AG04450 (cell line): Measurements from ENCODE around the gene ADAMTSL2. TPM values are rescaled to one million over a fixed set of nuclear protein-coding genes. Genes with fewer than 3 reads are reported as not detected.

Experiments
- CTCF ChIA-PET: fragments of 300-600, 350-600 bp; formaldehyde crosslinking; extraction: SDS; loops from one replicate; lab custom pipeline; 2022; ENCODE audit warnings: antibody characterized with exemption, inconsistent platforms; lab: Charles Lee
- POLR2A ChIA-PET: fragments of 350-600 bp; formaldehyde crosslinking; extraction: SDS; loops from one replicate; lab custom pipeline; 2021; ENCODE audit warnings: antibody characterized with exemption, inconsistent platforms; lab: Yijun Ruan, JAX
- DNase-seq: peaks from one replicate; pipeline ENCODE4 v3.0.0-alpha.2; 2011; ENCODE audit warnings: low read depth, low spot score
- H3K27ac ChIP-seq: one replicate; pipeline ENCODE4 v1.5.1; 2012; ENCODE audit warnings: low read depth, low read length, control low read depth
- H3K27me3 ChIP-seq: one replicate; pipeline ENCODE4 v1.6.0; 2012; ENCODE audit warnings: low read length; ENCODE audit not compliant: control insufficient read depth, insufficient read depth
- H3K4me3 ChIP-seq: 2 replicates; pipeline ENCODE4 v1.5.1; 2011; ENCODE audit warnings: mild to moderate bottlenecking, low read depth, low read length, control low read depth
- H3K9me3 ChIP-seq: 2 replicates; pipeline ENCODE4 v1.5.1; 2012; ENCODE audit warnings: low read length; ENCODE audit not compliant: control insufficient read depth, insufficient read depth
- CTCF ChIP-seq: IDR thresholded peaks from 2 replicates; pipeline ENCODE4 v1.5.1; 2011; ENCODE audit warnings: low read depth, low read length, control low read depth, inconsistent platforms
- polyA plus RNA-seq: library from polyadenylated mRNA; depleted of rRNA; stranded (reverse); fragments of >200 nt; gene quantifications from 2 replicates; pipeline ENCODE4 v1.2.3, GENCODE V29; 2011

Gene ADAMTSL2
- polyA plus RNA-seq, 1 experiment, result not detected

- CTCF ChIA-PET, result no interaction called here
- H3K27me3 ChIP-seq, result peaks cover 9% of the 10 kb centered on the region
- no peak for DNase-seq
- H3K4me3 ChIP-seq, result no peak overlapping the region
- H3K9me3 ChIP-seq, result peaks cover 11% of the 10 kb centered on the region; the same call in 1 of the 2 replicates
- POLR2A ChIA-PET, result no interaction called here
- H3K27ac ChIP-seq, result no peak overlapping the region
- no peak for TF ChIP-seq CTCF
These were observed 27.1 kb upstream of the ADAMTSL2 start for GRCh38 chr9:133507246-133507965.

- CTCF ChIA-PET, result no interaction called here
These were observed 26.5 kb upstream of the ADAMTSL2 start for GRCh38 chr9:133508046-133508445.

GRCh38 chr9:133509179-133510083, 25.1 kb upstream of the ADAMTSL2 start:
- ChIA-PET POLR2A (no interaction called here), CTCF (no interaction called here)
- DNase-seq, result no peak
- peaks cover 25% of the 10 kb centered on the region for H3K27me3 ChIP-seq
- peaks cover 16% of the 10 kb centered on the region; the same call in 1 of the 2 replicates for H3K9me3 ChIP-seq
- no peak for TF ChIP-seq CTCF
- H3K4me3 ChIP-seq, result no peak overlapping the region
- H3K27ac ChIP-seq, result no peak overlapping the region

More at GRCh38 chr9:133508046-133508445, 26.5 kb upstream of the ADAMTSL2 start:
- no peak overlapping the region for H3K4me3 ChIP-seq
- H3K27me3 ChIP-seq, result peaks cover 15% of the 10 kb centered on the region
- H3K27ac ChIP-seq, result no peak overlapping the region
- POLR2A ChIA-PET, result no interaction called here
- H3K9me3 ChIP-seq, result peaks cover 16% of the 10 kb centered on the region; the same call in 1 of the 2 replicates
- no peak for DNase-seq
- TF ChIP-seq CTCF, result no peak

GRCh38 chr9:133510926-133511505, 23.5 kb upstream of the ADAMTSL2 start:
- Histone ChIP-seq H3K27ac (no peak overlapping the region), H3K27me3 (peaks cover 40% of the 10 kb centered on the region), H3K4me3 (no peak overlapping the region), H3K9me3 (peaks cover 16% of the 10 kb centered on the region; the same call in 1 of the 2 replicates)
- ChIA-PET POLR2A (no interaction called here), CTCF (no interaction called here)
- DNase-seq, result no peak
- no peak for TF ChIP-seq CTCF
